GM12878 (cell line): ENCODE data around the gene SOX11.

ENCODE experiments used
- FOXK2 ChIP-seq: fragments of 450-650 bp; IDR thresholded peaks from 2 replicates; pipeline ENCODE4 v1.6.1; 2017; ENCODE audit warnings: mild to moderate bottlenecking, moderate library complexity
- FOXM1 ChIP-seq: IDR thresholded peaks from 2 replicates; pipeline ENCODE4 v1.6.1; 2012; ENCODE audit warnings: low read depth, mild to moderate bottlenecking, inconsistent platforms, low read length, moderate library complexity
- POLR2A ChIP-seq: IDR thresholded peaks from 2 replicates; pipeline ENCODE4 v1.6.1; 2011; ENCODE audit warnings: low read depth, mild to moderate bottlenecking, low read length
- SP1 ChIP-seq: IDR thresholded peaks from one replicate; pipeline ENCODE4 v1.6.1; 2011; ENCODE audit warnings: low read depth, low read length

DNA sequence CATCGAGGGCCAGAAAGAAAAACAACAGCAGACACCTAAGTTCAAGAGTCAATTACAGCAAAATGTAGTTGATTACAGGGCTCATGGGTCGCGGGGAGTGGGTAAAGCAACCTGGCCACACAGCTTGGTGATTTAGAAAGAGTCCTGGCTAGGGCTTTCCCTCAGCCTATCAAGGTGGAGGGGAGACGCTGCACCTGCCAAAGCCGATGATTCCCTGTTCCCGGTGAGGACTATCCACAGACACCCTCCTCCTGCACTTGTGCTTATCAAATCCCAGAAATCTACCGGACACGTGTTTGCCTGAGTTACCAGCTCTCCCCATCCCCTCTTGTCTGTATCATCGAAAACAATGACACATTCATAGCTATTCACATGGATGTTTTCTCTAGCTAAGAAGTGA is 7.0 kb upstream of the SOX11 start:
- TF ChIP-seq SP1 (no peak), FOXK2 (no peak), POLR2A (no peak), FOXM1 (no peak)
